Endothelial cell (in vitro differentiated cells): Measurements from ENCODE around the gene ANKMY2. TPM values are rescaled to one million over a fixed set of nuclear protein-coding genes. Genes with fewer than 3 reads are reported as not detected.
"Not testable (repeated sequence)": the region's sequence is repeated elsewhere in the genome, so short reads cannot be mapped to it uniquely, and the experiment has no call there.

ENCODE experiments used
- DNase-seq: peaks from one replicate; pipeline ENCODE4 v3.0.0; 2021; ENCODE audit warnings: low spot score
- H3K27ac Mint-ChIP-seq: one replicate; pipeline ENCODE4 v1.8.0; 2021; ENCODE audit warnings: mixed read lengths, inconsistent platforms; ENCODE audit not compliant: unreplicated experiment
- H3K27me3 Mint-ChIP-seq: one replicate; pipeline ENCODE4 v1.8.0; 2021; ENCODE audit warnings: mild to moderate bottlenecking, moderate library complexity, mixed read lengths, inconsistent platforms; ENCODE audit not compliant: unreplicated experiment
- H3K36me3 Mint-ChIP-seq: one replicate; pipeline ENCODE4 v1.8.0; 2021; ENCODE audit warnings: mild to moderate bottlenecking, low read depth, mixed read lengths, inconsistent platforms; ENCODE audit not compliant: unreplicated experiment
- H3K4me1 Mint-ChIP-seq: one replicate; pipeline ENCODE4 v1.8.0; 2021; ENCODE audit warnings: mild to moderate bottlenecking, mixed read lengths, inconsistent platforms; ENCODE audit not compliant: unreplicated experiment
- H3K4me3 Mint-ChIP-seq: one replicate; pipeline ENCODE4 v1.8.0; 2021; ENCODE audit warnings: mild to moderate bottlenecking, mixed read lengths, inconsistent platforms; ENCODE audit not compliant: unreplicated experiment
- H3K9me3 Mint-ChIP-seq: one replicate; pipeline ENCODE4 v1.8.0; 2021; ENCODE audit warnings: mixed read lengths, inconsistent platforms; ENCODE audit not compliant: unreplicated experiment
- CTCF ChIP-seq: fragments of 200-600 bp; sonication (generic); IDR thresholded peaks from one replicate; pipeline ENCODE4 v1.5.0; 2021; ENCODE audit warnings: antibody characterized with exemption; ENCODE audit not compliant: unreplicated experiment
- total RNA-seq: library from RNA; stranded (reverse); fragmentation: NEBNext Ultra II Directional; extraction: Animal tissue kit (Norgen Biotek cat#: 25700); gene quantifications from one replicate; pipeline ENCODE4 v1.2.1, GENCODE V29; 2021; ENCODE audit not compliant: unreplicated experiment

ANKMY2 gene
- total RNA-seq, 1 donor from 2014 or later = 20.5 TPM

GRCh38 chr7:16688249-16688648 is 42.7 kb upstream of the ANKMY2 start:
- Mint-ChIP-seq H3K36me3 (peaks cover 17% of the 10 kb centered on the region), H3K27ac (no peak overlapping the region), H3K9me3 (no peaks in the 10 kb centered on the region), H3K4me3 (no peak overlapping the region), H3K4me1 (peaks cover 2% of the 10 kb centered on the region), H3K27me3 (no peaks in the 10 kb centered on the region)
- TF ChIP-seq CTCF = no peak
- no peak for DNase-seq

GRCh38 chr7:16685535-16685934 is 40.0 kb upstream of the ANKMY2 start:
- H3K4me3 Mint-ChIP-seq = no peak overlapping the region
- no peak for TF ChIP-seq CTCF
- no peak for DNase-seq
- H3K27me3 Mint-ChIP-seq = no peaks in the 10 kb centered on the region
- no peaks in the 10 kb centered on the region for H3K9me3 Mint-ChIP-seq
- peak overlapping the region; percentile 62 for H3K27ac Mint-ChIP-seq
- H3K4me1 Mint-ChIP-seq = peaks cover 2% of the 10 kb centered on the region
- H3K36me3 Mint-ChIP-seq = peaks cover 24% of the 10 kb centered on the region

GRCh38 chr7:16684935-16685334 is 39.4 kb upstream of the ANKMY2 start:
- Mint-ChIP-seq H3K9me3 (no peaks in the 10 kb centered on the region), H3K27ac (peak overlapping the region; percentile 78), H3K27me3 (no peaks in the 10 kb centered on the region), H3K4me1 (peaks cover 2% of the 10 kb centered on the region), H3K36me3 (peaks cover 27% of the 10 kb centered on the region), H3K4me3 (no peak overlapping the region)
- no peak for DNase-seq
- no peak for TF ChIP-seq CTCF

- H3K9me3 Mint-ChIP-seq, H3K4me1 Mint-ChIP-seq, H3K27ac Mint-ChIP-seq, H3K27me3 Mint-ChIP-seq, DNase-seq: not testable (repeated sequence)
- Mint-ChIP-seq H3K36me3 (peaks cover 47% of the 10 kb centered on the region), H3K4me3 (peak overlapping the region; percentile 8)
Observed at GRCh38 chr7:16678645-16679566, 33.4 kb upstream of the ANKMY2 start.

- Mint-ChIP-seq H3K4me3 (no peak overlapping the region), H3K4me1 (peaks cover 6% of the 10 kb centered on the region), H3K36me3 (peaks cover 45% of the 10 kb centered on the region), H3K27me3 (no peaks in the 10 kb centered on the region), H3K27ac (no peak overlapping the region), H3K9me3 (no peaks in the 10 kb centered on the region)
- no peak for TF ChIP-seq CTCF
- no peak for DNase-seq
Observed at GRCh38 chr7:16677978-16678494, 32.5 kb upstream of the ANKMY2 start.
